Heart left ventricle (tissue), 13 donors: ENCODE measurements around the gene PER1.

Experiments
- CTCF ChIP-seq, 12 donors: fragments of 200-600 bp; sonication (generic) in 4 of 12; IDR thresholded peaks; one replicate each; pipeline versions ENCODE4 v1.5.0 to v1.8.0; 2018 to 2022; ENCODE audit warnings: antibody characterized with exemption in 12 of 12, mild to moderate bottlenecking in 5 of 12
- POLR2A ChIP-seq, 2 donors: fragments of 450-650 bp; IDR thresholded peaks; one replicate each; pipeline ENCODE4 v1.6.1; 2017; ENCODE audit warnings: antibody characterized with exemption in 2 of 2, mild to moderate bottlenecking in 2 of 2, moderate library complexity in 2 of 2
- donor health status: ischemic (EF 13 %, LVEDD 7.1; RV severe dilation, severe dysfunction).
- donor health status: DM: no; HTN: yes; CAD: no.
- donor health status: DM: no; HTN: no; CAD: no.
- donor health status: ischemic (EF 25% LVEDD 6.9; RV normal size, moderate dysfunction).
- donor health status: ischemic (EF 25% LVEDD 5.7; RV mildly dilated, moderate dysfunction).
- donor health status: ischemic (EF 35%, LVEDD 5.7; RV mildly dilated, moderate dysfunction).
- donor health status: nonischemic (EF 11% LVEDD 7.7; RV severe dilation, severe dysfunction).
- donor health status: DM: yes; HTN: yes; CAD: no.
- donor health status: PGD.
- donor health status: ischemic (EF 29% LVEDD 5.4; RV normal size, mild dysfunction).
- donor health status: nonischemic (EF 23%, LVEDD 6.1; RV moderate dilation, normal function).

DNA sequence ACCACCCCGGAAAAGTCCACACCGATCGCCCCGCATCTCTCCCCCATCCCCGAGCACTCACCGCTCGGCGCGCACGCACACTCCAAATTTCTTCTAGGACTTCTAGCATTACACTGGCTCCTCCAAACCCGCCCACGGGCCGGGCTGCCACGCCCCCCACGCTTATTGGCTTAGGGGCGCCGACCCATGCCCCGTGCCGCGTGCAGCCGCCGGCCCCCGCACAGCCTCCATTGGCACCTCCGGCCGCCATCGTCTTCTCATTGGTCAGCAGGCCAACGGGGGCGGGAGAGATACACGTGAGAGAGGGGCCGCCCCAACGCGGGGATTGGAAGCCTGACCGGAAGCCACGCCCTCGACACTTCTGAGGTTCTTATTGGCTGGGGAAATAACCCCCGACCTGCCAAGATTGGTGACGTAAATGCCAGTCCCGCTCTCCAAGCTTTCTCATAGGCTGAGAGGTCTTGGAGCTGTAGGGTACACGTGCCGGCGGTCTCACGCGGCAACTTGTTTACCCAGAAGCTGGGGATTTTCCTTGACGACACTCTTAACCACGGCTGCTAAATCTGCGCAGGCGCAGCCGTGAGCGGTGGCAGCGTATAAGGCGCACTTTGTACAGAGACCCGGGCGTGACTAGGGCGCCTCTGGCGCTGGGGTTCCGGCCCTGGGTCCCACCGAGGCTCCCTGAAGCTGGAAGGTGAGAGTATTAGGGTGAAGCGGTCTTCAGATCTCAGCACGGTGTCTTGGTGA lies 4.2 kb upstream of the PER1 start:
- TF ChIP-seq CTCF (IDR thresholded peaks at IDR 0.05): peak in 3 of 12 donors; percentile 16 to 36 (median 28)
- TF ChIP-seq POLR2A (IDR thresholded peaks at IDR 0.05): peak; percentile 97 to 100
